GM21447 (cell line): Measurements from ENCODE around the gene CCDC57.
"Not testable (repeated sequence)": the region's sequence is repeated elsewhere in the genome, so short reads cannot be mapped to it uniquely, and the experiment has no call there.

Experiments
- ATAC-seq: cut with Tn5 transposase; IDR thresholded peaks from one replicate; pipeline ENCODE4 v1.9.1; 2021; ENCODE audit not compliant: unreplicated experiment

The CCDC57 gene

DNA sequence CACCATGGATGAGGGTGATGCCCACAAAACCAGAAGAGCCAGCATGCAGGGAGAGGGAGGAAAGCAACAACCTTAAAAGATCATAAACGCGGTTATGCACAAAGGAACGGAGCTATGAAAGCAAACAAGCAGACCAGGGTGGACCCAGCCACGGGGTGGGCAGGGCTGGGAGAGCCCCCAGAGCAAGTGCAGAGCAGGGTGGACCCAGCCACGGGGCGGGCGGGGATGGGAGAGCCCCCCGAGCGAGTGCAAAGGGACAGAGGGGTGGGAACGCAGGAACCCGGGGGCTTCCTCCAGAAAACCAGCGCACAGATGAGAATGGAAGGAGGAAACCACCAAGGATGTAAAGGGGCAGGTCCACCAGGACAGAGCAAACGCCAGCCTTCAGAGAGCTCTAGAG is 33.2 kb downstream of the CCDC57 start:
- ATAC-seq, result no peak

DNA sequence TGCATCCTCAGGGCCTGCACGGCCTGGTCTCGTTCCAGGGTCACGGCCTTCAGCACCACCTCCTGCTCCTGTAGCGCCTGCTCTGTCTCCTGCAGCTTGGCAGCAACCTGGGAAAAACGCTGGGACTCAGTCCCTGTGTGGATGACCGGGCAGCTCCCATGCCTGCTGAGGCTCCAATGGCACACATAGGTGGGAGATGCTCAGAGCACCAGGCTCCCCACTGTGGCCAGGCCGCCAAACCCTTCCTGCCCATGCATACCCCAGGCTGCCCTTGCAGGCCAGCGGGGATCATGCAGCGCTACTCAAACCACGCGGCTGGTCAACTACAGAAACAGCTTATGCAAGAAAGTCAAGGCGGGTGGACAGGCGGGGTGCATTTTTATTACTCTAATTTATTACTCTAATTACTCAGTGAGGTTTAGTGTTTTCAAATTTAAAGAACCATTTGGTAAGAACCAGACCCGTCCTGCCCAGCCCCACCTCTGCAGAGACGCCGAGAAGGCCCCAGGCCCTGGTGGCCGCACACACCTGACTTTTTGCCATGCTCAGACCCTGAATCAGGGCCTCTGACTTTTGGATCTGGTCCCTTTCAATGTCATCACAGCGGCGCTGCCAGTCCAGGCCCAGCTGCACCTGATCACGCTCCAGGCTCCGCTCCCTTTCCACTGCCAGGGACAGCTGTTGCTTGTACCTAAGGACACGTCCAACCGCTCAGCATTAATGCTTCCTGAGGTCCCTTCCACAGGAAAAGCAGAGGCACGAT is 34.0 kb downstream of the CCDC57 start:
- ATAC-seq, result no peak

DNA sequence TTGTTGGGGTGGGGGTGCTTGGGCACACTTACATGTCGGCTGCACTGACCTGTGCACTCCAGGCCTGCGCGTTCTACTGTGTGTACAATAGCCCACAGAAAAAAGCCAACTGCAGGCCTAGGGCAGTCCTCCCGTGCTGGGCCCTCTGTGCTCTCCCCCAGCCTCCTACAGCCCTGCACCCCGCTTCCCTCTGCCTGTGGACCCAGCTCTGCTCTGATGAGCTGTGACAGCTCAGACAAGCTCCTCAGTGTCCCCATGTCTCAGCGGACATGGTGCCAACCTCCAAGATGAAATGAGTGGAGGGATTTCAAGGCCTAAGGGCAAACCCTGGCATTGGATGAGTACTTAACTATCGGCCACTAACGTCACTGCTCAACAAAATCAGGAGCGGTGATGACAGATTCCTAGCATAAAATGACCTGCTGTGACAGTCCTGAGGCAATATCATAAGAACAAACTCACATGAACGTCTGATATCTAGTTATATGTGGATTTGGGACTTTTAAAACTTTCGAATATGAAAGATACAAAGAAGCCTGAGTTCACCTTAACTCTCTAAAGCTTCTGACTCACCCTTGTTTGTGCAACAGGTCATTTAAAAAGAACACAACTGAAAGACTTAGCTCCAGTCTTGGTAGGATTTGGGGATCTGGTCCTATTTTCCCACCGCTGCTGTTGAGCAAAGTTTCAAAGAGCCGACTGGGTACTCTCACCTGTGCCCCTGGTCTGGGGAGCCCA is 34.7 kb downstream of the CCDC57 start:
- ATAC-seq, result no peak

DNA sequence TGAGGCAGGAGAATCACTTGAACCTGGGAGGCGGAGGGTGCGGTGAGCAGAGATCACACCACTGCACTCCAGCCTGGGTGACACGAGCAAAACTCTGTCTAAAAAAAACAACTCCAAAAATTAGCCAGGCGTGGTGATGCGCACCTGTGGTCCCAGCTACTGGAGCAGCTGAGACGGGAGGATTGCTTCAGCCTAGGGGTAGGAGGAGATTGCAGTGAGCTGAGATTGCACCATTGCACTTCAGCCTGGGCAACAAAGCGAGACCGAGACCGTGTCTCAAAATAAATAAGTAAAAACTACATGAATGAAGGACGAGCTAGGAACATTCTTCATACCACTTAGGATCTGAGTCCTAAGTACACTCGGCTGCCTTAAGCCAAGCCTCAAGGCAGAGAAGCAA is 35.4 kb downstream of the CCDC57 start:
- no peak for ATAC-seq

DNA sequence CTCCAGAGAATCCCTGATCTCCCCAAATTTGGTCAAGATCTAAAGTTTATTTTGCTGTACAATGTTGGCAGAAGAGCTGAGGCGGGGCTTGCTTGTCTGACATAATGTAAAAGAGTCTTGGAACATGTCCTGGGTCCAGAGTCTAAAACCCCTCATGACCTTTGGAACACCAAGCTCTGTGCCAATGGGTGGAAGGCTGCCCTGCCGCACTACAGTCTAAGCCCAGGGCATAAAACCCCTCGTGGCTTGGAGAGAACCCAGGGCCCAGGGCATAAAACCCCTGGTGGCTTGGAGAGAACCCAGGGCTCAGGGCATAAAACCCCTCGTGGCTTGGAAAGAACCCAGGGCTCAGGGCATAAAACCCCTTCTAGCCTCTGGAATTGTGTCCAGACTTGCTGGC is 36.7 kb downstream of the CCDC57 start:
- ATAC-seq, result no peak

DNA sequence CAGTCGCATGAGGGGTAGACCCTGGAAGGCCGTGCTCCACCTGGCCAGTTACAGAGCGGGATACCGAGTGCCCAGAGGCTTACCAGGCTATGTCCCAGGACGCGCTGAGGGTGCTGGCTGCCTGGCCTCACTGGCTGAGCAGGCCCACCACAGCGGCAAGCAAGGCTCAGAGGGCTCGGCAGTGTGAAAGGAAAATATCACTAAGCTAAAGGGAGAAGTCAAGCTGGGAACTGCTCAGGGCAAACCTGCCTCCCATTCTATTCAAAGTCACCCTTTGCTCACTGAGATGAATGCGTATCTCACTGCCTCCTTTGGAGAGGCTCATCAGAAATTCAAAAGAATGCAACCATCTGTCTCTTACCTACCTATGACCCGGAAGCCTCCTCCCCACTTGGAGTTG is 37.4 kb downstream of the CCDC57 start:
- no peak for ATAC-seq

DNA sequence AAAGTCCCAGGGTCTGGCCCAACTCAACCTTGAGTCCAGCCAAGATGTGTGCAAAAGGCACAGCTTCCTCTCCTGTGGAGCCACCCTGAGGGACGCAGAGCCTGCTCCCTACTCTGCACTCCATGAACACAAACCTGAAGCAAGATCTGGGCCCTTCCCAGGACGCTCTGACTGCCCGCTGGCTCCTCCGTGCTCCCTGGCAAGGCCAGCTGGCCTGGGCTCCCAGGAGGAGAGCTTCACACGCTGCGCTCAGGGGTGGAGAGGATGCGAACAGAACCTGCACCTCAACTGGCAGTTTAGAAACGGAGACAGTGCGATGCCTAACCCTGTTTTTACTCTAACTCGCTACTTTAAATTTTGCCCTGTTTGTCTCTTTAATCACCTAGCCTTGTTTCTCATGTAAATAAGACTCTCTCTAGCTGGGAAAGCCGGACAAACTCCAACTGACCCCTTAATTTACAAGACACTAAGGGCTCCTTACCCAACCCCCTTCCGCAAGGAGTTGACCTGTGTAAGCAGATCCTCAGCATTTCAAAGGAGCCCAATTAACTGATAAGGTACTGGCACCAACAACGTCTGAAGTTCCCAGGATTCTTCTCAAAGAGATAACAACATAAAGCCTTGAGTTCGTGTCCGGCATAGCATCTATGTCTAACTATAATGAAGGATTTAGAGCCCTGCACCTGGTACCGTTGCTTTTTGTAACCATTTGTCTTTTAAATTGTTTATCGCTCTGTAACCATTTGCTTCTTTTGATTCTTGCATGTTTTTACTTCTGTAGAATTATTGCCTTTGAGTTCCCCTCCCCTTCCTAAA is 38.4 kb downstream of the CCDC57 start:
- ATAC-seq, result not testable (repeated sequence)

DNA sequence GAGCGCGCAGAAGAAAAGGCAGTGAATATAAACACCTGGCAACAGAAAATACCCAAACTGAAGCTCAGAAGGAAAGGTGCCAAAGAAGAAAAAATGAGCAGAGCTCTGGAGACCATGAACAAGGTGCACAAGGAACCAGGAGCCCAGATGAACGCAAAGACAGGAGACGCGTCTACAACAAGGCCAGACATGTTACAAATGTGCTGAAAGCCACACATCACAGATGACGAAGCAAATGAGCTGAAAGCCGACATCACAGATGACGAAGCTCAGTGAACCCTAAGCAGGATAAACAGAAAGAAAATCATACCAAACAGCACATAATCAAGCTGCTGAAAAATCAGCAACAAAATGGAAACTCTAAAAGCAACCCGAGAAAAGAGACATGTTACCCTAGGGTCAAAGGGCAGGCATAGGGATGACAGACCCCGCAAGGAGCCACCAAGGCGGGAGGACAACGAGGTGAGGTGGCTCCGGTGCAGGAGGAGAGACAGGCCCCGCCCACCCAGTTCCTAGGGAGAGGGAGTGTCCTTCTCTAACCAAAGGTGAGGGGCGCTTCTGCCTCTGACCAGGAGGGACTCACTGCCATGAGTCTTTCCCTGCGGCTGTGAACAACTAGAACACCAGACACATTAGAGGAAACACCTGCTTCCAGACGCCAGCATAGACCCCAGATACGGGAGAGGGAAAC is 39.1 kb downstream of the CCDC57 start:
- no peak for ATAC-seq

DNA sequence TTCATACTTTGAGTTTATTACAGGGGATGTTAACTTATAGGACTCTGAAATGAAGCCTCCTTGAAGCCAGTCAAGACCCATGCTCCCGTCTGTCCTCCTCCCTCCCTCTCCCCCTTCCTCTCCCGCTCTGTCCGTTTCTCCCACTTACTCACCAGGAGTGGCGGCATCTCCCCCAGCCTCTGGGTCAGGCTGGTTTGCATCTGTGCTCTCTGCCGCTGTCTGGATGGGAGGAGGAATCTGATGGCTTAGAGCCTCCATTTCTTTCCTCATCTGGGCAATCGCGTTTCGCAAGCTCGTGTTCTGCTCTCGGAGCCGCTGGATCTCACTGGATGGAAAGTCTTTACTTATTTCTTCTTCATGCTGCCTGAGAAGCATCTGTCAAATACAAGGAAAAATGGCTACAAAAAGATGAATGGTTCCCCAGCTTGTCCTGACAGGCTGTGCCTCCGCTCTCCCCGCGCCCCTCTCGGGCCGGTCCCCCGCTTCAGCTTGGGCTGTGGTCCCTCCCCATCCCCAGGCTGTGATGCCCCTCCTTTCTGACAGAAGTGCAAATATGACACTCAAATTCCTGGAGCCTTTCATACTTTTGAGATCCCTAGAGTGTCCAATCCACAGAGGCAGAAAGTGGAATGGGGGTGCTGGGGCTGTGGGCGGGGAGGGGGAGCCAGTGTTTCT is 40.0 kb downstream of the CCDC57 start:
- no peak for ATAC-seq

DNA sequence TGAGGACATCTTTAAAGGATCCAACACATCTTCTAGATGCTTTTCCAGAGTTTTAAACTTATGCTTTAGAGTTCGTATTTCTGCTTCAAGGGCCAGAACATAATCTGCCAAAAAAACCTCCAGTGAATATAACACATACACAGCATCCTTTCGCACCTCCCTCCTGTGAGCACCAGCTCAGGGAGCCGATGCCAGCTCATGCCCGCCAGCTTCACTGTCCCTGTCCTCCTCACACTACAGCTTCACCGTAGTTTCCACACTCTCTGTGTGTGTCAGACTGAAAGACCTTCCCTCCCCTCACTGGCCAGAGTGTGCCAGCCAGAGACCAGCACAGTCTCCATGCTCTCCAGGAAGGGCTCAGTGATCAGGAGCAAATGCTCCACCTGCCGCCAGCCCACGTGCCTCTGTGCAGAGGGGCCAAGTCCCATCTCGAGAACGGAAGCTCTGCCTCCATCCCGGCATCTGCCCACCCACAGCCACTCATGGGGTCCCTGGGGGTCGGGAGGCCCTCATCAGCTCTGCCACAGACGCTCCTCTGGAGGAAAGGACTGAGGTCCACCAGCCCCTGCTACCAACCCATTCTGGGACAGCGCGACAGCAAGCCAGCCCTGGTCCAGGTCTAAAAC is 40.8 kb downstream of the CCDC57 start:
- ATAC-seq, result no peak

DNA sequence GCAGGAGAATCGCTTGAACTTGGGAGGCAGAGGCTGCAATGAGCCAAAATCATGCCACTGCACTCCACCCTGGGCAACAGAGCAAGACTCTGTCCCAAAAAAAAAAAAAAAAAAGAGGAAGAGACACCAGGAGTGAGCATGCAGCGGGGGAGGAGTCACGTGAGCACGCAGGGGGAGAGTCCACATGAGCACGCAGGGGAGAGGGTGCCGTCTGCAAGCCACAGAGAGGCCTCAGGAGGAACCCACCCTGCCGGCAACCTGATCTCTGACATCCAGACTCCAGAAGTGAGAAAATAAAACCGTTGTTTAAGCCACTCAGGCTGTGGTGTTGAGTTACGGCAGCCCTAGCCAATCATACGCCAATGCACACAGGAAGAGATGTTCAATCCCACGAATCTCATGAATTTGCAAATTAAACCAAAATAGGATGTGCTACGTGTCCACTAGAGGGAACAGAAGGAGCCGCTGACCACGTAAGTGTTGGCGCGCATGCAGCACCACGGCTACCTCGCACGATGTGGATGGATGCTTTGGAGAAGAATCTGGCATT is 42.2 kb downstream of the CCDC57 start:
- ATAC-seq, result no peak

DNA sequence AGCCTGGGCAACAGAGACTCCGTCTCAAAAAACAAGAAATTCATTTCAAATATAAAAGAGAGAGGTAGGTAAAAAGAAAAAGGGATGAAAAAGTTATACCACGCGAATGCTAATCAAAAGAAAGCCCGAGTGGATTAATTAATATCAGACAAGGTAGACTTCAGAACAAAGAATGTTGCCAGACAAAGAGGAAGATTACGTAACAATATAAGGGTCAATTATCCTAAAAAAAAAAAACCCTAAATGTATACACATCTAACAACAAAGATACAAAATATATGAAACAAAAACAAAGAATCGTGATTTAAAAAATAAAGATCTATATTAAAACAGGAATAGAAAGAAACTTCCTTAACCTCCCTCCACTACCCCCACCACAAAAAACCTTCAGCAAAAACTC is 44.1 kb downstream of the CCDC57 start:
- no peak for ATAC-seq

DNA sequence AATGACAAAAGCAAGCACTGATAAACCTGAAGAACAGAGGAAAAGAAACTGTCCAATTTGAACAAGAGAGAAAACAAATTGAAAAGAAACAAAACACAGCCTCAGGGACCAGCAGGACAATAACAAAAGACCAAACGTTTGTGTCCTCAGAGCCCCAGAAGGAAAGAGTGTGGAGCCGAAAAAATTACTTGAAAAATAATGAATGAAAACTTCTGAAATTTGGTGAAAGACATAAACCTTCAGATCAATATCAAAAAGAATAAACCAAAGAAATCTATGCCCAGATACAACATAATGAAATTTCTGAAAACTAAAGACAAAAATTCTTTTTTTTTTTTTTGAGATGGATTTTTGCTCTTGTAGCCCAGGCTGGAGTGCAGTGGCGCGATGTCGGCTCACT is 45.6 kb downstream of the CCDC57 start:
- ATAC-seq, result no peak

DNA sequence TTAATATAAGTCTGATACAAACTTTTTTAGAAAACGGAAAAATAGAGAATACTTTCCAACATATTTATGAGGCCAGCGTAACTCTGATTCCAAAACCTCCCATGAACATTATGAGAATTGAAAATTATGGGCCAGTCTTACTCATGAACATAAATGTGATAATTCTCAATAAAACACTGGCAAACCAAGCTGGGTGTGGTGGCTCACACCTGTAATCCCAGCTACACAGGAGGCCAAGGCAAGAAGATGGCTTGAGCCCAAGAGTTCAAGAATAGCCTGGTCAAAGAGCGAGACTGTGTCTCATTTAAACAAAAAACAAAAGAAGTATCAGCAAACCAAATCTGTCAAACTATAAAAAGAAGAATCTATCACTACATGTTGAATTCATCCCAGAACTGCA is 47.8 kb downstream of the CCDC57 start:
- no peak for ATAC-seq

DNA sequence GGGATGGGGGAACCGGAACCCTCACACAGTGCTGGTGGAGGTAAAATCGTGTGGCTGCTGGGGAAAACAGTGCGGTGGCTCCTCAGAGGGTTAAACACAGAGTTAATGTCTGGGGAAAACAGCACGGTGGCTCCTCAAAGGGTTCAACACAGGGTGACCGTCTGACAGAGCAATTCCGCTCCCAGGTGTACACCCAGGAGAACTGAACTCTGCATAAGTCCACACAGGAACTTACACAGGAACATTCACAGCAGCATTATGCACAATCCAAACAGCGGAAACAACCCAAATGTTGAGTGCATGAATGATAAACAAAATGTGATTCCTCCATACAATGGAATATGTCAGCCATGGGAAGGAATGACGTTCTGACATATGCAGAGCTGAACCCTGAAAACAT is 51.4 kb downstream of the CCDC57 start:
- no peak for ATAC-seq

DNA sequence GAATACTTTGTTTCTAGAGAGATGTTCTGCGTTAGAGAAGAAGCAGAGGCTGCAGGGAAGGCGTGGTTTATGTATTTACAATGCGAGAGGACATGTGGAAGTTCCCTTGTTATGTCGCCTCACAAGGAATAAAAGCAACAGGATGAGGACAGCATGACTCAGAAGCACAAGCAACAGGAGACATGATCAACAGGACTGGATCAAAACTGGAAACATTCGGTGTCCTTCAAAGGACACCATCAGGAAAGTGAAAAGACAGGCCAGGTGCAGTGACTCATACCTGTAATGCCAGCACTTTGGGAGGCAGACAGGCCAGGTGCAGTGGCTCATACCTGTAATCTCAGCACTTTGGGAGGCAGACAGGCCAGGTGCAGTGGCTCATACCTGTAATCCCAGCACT is 52.6 kb downstream of the CCDC57 start:
- no peak for ATAC-seq

DNA sequence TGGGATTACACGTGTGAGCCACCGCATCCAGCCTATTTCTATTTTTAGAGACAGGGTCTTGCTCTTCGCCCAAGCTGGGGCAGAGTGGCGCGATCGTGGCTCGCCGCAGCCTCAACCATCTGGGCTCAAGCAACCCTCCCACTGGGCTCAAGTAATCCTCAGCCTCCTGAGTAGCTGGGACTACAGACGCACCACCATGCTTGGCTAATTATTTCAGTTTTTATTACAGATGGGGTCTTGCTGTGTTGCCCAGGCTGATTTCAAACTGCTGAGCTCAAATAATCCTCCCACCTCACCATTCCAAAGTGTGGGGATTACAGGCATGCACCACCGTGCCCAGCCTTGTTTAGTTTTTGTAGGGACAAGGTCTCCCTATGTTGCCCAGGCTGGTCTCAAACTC is 53.8 kb downstream of the CCDC57 start:
- ATAC-seq, result no peak

DNA sequence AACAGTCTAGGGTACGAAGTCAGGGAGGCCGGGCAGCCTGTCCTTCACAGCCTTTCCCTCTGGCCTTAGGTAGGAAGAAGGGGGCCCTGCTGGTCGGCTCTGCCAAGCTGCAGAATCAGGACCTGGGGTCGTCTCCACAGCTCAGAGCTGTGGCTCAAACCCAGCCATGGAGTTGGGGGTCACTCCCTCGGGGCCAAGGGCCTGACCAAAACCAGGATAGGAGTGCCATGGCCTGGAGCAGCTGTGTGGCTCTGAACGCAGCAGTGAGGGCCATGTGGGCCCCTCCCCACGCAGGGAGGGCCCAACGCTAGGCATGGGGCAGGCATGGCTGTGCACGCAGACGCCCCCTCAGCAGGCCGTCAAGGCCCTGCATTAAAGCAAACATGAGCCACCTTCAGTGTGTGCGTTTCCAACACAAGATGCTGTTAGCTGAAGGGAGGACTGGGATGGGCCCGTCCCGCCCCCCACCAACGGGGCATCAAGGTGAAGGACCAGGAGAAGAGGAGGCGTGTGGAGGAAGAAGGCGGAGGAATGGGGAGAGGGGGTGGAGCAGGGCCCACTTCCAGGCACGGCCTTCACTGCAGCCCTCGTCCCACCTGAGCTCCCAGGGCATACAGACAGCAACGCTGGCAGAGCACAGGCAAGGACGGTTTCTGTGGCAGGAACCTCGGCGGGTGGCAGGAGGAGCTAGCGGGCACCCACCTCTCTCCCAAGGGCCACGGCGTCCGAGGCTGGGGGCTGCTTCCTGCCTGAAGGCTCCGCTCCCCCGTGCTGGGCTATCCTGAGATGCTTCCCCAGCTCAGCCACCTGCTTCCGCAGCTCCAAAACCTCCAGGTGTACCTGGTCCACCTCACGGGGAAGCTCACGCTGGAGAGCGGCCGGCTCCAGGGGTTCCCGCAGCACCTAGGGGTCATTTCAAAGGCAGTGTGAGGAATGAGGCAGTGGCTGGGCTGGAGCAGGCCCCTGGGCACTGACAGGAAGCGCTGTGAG is 55.3 kb downstream of the CCDC57 start:
- ATAC-seq, result no peak
